ENCODE results near the gene NDUFV1.

NDUFV1 gene

DNA sequence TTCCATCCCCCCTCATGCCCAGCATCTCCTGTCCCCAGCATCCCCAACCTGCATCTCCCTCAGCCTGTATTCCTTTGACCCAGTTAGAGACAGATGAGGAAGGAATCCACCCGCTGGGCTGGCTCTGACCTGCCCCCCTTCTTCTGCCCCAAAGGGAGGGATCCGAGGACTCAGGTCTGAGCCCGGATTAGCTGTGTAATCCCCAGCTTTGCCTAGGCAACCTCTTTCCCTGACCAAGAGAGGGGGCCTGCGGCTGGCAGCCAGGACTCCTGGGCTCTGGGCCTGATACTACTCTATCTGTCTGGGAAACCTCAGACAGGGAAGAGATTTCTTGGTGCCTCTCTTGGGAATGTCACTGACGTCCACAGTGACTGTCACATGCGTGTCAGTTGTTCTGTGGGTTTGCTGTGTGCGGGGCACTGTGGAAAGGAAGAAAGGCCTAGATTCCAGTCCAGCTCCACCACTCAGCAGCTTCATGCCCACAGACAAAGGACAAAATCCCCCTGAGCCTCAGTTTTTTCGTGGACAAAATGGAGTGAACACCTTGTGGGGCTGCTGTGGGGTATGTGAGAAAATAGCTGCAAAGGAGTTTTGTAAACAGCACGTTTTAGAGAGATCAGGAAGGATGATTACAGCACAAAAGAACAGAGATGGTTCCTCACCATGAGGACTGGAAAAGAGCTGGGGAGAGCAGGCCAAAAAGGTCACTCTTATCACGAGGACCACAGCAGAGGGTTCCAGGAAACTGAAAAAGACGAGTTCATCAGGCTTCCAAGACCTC is 1.3 kb upstream of the NDUFV1 start:
- H3K4me1 ChIP-seq (ENCODE audit: control insufficient read depth, low read depth, low read length) = no peaks in the 10 kb centered on the region
- no peak overlapping the region for H4K8ac ChIP-seq (ENCODE audit: low read depth, low read length)
- H2BK120ac ChIP-seq (ENCODE audit: low read depth, low read length) = no peak overlapping the region
- H3K4me2 ChIP-seq (ENCODE audit: low read length) = no peak overlapping the region
- H4K5ac ChIP-seq (ENCODE audit: low read length) = no peak overlapping the region
- peaks cover 2% of the 10 kb centered on the region for H3K79me2 ChIP-seq (ENCODE audit: control insufficient read depth, insufficient read depth, low read length)
- H3K56ac ChIP-seq (ENCODE audit: low read length) = no peak overlapping the region
- H3K27me3 ChIP-seq (ENCODE audit: insufficient read depth, low read length, poor library complexity) = no peaks in the 10 kb centered on the region
- H3K36me3 ChIP-seq (ENCODE audit: control insufficient read depth, insufficient read depth, low read length) = no peaks in the 10 kb centered on the region
- no peak overlapping the region for H3K18ac ChIP-seq (ENCODE audit: low read length)
- H3K9ac ChIP-seq (ENCODE audit: low read length) = no peak overlapping the region
- H3K27ac ChIP-seq (ENCODE audit: low read depth, low read length) = no peak overlapping the region
- H3K4ac ChIP-seq (ENCODE audit: low read depth, low read length) = peak overlapping the region; percentile 8
- no peak overlapping the region for H3K4me3 ChIP-seq (ENCODE audit: low read length)
- H2AK5ac ChIP-seq (ENCODE audit: low read length) = no peak overlapping the region
- H3K79me1 ChIP-seq (ENCODE audit: low read length) = peaks cover 7% of the 10 kb centered on the region
- H3K23ac ChIP-seq (ENCODE audit: low read length) = no peak overlapping the region
- H2BK5ac ChIP-seq (ENCODE audit: low read length) = no peak overlapping the region
- DNase-seq = no peak
- H2BK15ac ChIP-seq (replicated peaks; ENCODE audit: low read depth) = no peak overlapping the region
- WGBS (ENCODE audit: extremely low coverage, insufficient coverage, low lambda C conversion rate) = no CpG with 5 or more reads among the region's 11 CpGs

DNA sequence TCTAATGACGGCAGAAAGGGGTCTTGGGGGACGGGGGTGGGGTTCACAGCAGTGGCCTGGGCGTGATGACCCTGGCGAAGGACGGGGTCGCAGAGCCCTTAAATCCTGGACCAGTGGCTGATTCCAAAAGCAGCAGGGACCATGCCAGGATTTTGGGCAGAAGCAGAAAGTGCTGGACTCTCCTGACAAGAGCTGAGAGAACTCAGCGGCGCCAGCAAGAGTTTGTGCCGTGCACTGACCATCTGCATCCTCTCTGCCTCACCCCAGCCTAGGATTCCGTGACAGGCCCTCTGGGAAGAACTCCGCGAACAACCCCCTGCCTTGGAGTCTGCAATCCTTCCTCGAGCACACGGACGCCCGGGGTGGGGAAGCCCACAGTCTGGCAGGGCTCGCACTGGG is 644 bp upstream of the NDUFV1 start:
- Histone ChIP-seq H2AK5ac (ENCODE audit: low read length) (no peak overlapping the region), H3K79me1 (ENCODE audit: low read length) (peaks cover 7% of the 10 kb centered on the region), H3K56ac (ENCODE audit: low read length) (peak overlapping the region; percentile 82), H3K4me1 (ENCODE audit: control insufficient read depth, low read depth, low read length) (no peaks in the 10 kb centered on the region), H3K36me3 (ENCODE audit: control insufficient read depth, insufficient read depth, low read length) (no peaks in the 10 kb centered on the region), H4K5ac (ENCODE audit: low read length) (no peak overlapping the region), H3K4me3 (ENCODE audit: low read length) (peak overlapping the region; percentile 5), H3K4ac (ENCODE audit: low read depth, low read length) (no peak overlapping the region), H3K4me2 (ENCODE audit: low read length) (peak overlapping the region; percentile 90), H3K18ac (ENCODE audit: low read length) (no peak overlapping the region), H3K27ac (ENCODE audit: low read depth, low read length) (no peak overlapping the region), H2BK5ac (ENCODE audit: low read length) (no peak overlapping the region), H2BK120ac (ENCODE audit: low read depth, low read length) (no peak overlapping the region), H3K9ac (ENCODE audit: low read length) (peak overlapping the region; percentile 54), H3K27me3 (ENCODE audit: insufficient read depth, low read length, poor library complexity) (no peaks in the 10 kb centered on the region), H3K23ac (ENCODE audit: low read length) (no peak overlapping the region), H3K79me2 (ENCODE audit: control insufficient read depth, insufficient read depth, low read length) (peaks cover 2% of the 10 kb centered on the region), H2BK15ac (replicated peaks; ENCODE audit: low read depth) (no peak overlapping the region), H4K8ac (ENCODE audit: low read depth, low read length) (no peak overlapping the region)
- WGBS (ENCODE audit: extremely low coverage, insufficient coverage, low lambda C conversion rate) = no CpG with 5 or more reads among the region's 17 CpGs
- DNase-seq = no peak

DNA sequence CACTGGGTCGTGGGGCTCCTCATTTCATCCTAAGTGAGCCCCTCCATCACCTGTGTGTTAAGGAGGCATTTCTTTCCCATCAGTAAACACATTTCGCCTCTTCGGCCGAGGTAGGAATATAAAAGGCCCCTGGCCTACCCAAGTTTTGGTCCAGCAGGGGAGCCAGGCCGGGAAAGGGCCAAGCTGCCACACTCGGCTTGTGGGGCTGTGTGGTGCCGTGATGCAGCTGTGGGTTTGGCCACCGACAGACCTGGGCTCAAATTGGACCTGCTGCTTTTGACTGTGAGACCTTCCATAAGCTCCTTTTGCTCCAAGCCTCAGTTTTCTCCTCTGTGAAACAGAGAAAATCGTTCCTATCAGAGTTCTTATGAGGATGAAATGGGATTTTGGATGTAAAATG is 771 bp downstream of the NDUFV1 start:
- H3K56ac ChIP-seq (ENCODE audit: low read length) = peak overlapping the region; percentile 81
- peaks cover 2% of the 10 kb centered on the region for H3K79me2 ChIP-seq (ENCODE audit: control insufficient read depth, insufficient read depth, low read length)
- no peak overlapping the region for H2BK15ac ChIP-seq (replicated peaks; ENCODE audit: low read depth)
- peaks cover 7% of the 10 kb centered on the region for H3K79me1 ChIP-seq (ENCODE audit: low read length)
- H3K27ac ChIP-seq (ENCODE audit: low read depth, low read length) = no peak overlapping the region
- H2BK5ac ChIP-seq (ENCODE audit: low read length) = no peak overlapping the region
- H3K27me3 ChIP-seq (ENCODE audit: insufficient read depth, low read length, poor library complexity) = no peaks in the 10 kb centered on the region
- no peak overlapping the region for H4K5ac ChIP-seq (ENCODE audit: low read length)
- H2BK120ac ChIP-seq (ENCODE audit: low read depth, low read length) = no peak overlapping the region
- H3K9ac ChIP-seq (ENCODE audit: low read length) = peak overlapping the region; percentile 87
- no peaks in the 10 kb centered on the region for H3K36me3 ChIP-seq (ENCODE audit: control insufficient read depth, insufficient read depth, low read length)
- H3K4me3 ChIP-seq (ENCODE audit: low read length) = peak overlapping the region; percentile 90
- no peaks in the 10 kb centered on the region for H3K4me1 ChIP-seq (ENCODE audit: control insufficient read depth, low read depth, low read length)
- no peak for DNase-seq
- H3K18ac ChIP-seq (ENCODE audit: low read length) = no peak overlapping the region
- H3K4me2 ChIP-seq (ENCODE audit: low read length) = peak overlapping the region; percentile 39
- no peak overlapping the region for H3K4ac ChIP-seq (ENCODE audit: low read depth, low read length)
- no peak overlapping the region for H4K8ac ChIP-seq (ENCODE audit: low read depth, low read length)
- H2AK5ac ChIP-seq (ENCODE audit: low read length) = no peak overlapping the region
- H3K23ac ChIP-seq (ENCODE audit: low read length) = no peak overlapping the region
- no CpG with 5 or more reads among the region's 9 CpGs for WGBS (ENCODE audit: extremely low coverage, insufficient coverage, low lambda C conversion rate)

DNA sequence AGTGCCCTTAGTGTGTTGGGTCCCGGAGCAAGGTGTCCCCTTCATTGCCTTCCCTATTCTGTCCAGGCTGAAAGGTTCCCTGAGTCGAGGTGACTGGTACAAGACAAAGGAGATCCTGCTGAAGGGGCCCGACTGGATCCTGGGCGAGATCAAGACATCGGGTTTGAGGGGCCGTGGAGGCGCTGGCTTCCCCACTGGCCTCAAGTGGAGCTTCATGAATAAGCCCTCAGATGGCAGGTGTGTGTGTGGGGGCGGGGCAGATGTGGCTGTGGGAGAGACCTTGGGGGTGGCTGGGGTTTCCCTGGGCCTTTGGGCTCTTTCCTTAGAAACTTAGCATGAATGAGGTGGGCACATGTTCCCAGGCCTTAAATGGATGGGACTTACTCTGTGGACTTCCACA is 1.8 kb downstream of the NDUFV1 start:
- Histone ChIP-seq H2BK120ac (ENCODE audit: low read depth, low read length) (no peak overlapping the region), H3K4ac (ENCODE audit: low read depth, low read length) (no peak overlapping the region), H3K27me3 (ENCODE audit: insufficient read depth, low read length, poor library complexity) (no peaks in the 10 kb centered on the region), H4K5ac (ENCODE audit: low read length) (no peak overlapping the region), H3K4me1 (ENCODE audit: control insufficient read depth, low read depth, low read length) (no peaks in the 10 kb centered on the region), H4K8ac (ENCODE audit: low read depth, low read length) (no peak overlapping the region), H3K36me3 (ENCODE audit: control insufficient read depth, insufficient read depth, low read length) (no peaks in the 10 kb centered on the region), H3K56ac (ENCODE audit: low read length) (no peak overlapping the region), H3K9ac (ENCODE audit: low read length) (no peak overlapping the region), H3K23ac (ENCODE audit: low read length) (no peak overlapping the region), H3K4me3 (ENCODE audit: low read length) (no peak overlapping the region), H2AK5ac (ENCODE audit: low read length) (no peak overlapping the region), H3K18ac (ENCODE audit: low read length) (no peak overlapping the region), H3K79me1 (ENCODE audit: low read length) (peaks cover 7% of the 10 kb centered on the region), H2BK5ac (ENCODE audit: low read length) (no peak overlapping the region), H2BK15ac (replicated peaks; ENCODE audit: low read depth) (no peak overlapping the region), H3K79me2 (ENCODE audit: control insufficient read depth, insufficient read depth, low read length) (peaks cover 2% of the 10 kb centered on the region), H3K27ac (ENCODE audit: low read depth, low read length) (no peak overlapping the region), H3K4me2 (ENCODE audit: low read length) (no peak overlapping the region)
- WGBS (ENCODE audit: extremely low coverage, insufficient coverage, low lambda C conversion rate) = no CpG with 5 or more reads among the region's 8 CpGs
- no peak for DNase-seq

DNA sequence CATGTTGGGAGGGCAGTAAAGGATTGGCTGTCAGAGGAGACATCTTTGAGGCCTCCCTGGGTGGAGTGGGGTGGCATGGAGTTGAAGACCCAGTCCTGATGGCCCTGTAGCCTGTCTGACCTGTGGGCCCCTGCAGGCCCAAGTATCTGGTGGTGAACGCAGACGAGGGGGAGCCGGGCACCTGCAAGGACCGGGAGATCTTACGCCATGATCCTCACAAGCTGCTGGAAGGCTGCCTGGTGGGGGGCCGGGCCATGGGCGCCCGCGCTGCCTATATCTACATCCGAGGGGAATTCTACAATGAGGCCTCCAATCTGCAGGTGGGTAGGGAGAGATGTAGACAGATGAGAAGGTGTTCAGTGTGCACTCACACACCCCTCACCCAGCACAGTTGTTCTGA is 2.6 kb downstream of the NDUFV1 start:
- H3K79me2 ChIP-seq (ENCODE audit: control insufficient read depth, insufficient read depth, low read length) = peaks cover 2% of the 10 kb centered on the region
- H3K4me1 ChIP-seq (ENCODE audit: control insufficient read depth, low read depth, low read length) = peaks cover under 1% of the 10 kb centered on the region
- H3K36me3 ChIP-seq (ENCODE audit: control insufficient read depth, insufficient read depth, low read length) = no peaks in the 10 kb centered on the region
- no peak overlapping the region for H3K4ac ChIP-seq (ENCODE audit: low read depth, low read length)
- H3K9ac ChIP-seq (ENCODE audit: low read length) = no peak overlapping the region
- H3K27ac ChIP-seq (ENCODE audit: low read depth, low read length) = no peak overlapping the region
- H2BK120ac ChIP-seq (ENCODE audit: low read depth, low read length) = no peak overlapping the region
- H3K18ac ChIP-seq (ENCODE audit: low read length) = no peak overlapping the region
- peaks cover 7% of the 10 kb centered on the region for H3K79me1 ChIP-seq (ENCODE audit: low read length)
- no peak overlapping the region for H2BK15ac ChIP-seq (replicated peaks; ENCODE audit: low read depth)
- no peak overlapping the region for H4K8ac ChIP-seq (ENCODE audit: low read depth, low read length)
- no peak overlapping the region for H3K4me2 ChIP-seq (ENCODE audit: low read length)
- H2AK5ac ChIP-seq (ENCODE audit: low read length) = no peak overlapping the region
- H4K5ac ChIP-seq (ENCODE audit: low read length) = no peak overlapping the region
- no CpG with 5 or more reads among the region's 10 CpGs for WGBS (ENCODE audit: extremely low coverage, insufficient coverage, low lambda C conversion rate)
- no peak overlapping the region for H2BK5ac ChIP-seq (ENCODE audit: low read length)
- no peak for DNase-seq
- H3K56ac ChIP-seq (ENCODE audit: low read length) = no peak overlapping the region
- no peak overlapping the region for H3K4me3 ChIP-seq (ENCODE audit: low read length)
- H3K27me3 ChIP-seq (ENCODE audit: insufficient read depth, low read length, poor library complexity) = no peaks in the 10 kb centered on the region
- no peak overlapping the region for H3K23ac ChIP-seq (ENCODE audit: low read length)
